GM19438 (cell line): Measurements from ENCODE around the gene GBE1.
"Not testable (repeated sequence)": the region's sequence is repeated elsewhere in the genome, so short reads cannot be mapped to it uniquely, and the experiment has no call there.

Experiments used
- ATAC-seq: cut with Tn5 transposase; IDR thresholded peaks from one replicate; pipeline ENCODE4 v1.9.1; 2021; ENCODE audit warnings: low read depth; ENCODE audit not compliant: unreplicated experiment

Gene GBE1

DNA sequence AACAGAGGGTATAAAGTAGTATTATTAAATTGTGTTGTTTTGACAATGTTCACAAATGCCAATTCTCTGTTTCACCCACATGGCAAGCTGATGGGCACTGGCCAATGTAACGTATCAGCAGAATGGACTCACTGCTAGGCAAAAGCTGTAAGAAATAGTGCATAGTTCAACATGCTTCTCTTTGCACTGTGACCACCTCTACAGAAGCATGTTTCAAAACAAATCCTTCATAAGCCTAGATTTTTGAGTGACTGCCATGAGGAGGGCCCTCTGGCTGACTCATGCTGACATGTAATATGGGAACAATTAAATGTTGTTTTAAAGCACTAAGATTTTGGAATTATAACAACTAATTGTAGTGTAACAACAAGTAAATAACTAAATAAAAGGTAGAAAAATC is 3.2 kb downstream of the GBE1 start:
- no peak for ATAC-seq

DNA sequence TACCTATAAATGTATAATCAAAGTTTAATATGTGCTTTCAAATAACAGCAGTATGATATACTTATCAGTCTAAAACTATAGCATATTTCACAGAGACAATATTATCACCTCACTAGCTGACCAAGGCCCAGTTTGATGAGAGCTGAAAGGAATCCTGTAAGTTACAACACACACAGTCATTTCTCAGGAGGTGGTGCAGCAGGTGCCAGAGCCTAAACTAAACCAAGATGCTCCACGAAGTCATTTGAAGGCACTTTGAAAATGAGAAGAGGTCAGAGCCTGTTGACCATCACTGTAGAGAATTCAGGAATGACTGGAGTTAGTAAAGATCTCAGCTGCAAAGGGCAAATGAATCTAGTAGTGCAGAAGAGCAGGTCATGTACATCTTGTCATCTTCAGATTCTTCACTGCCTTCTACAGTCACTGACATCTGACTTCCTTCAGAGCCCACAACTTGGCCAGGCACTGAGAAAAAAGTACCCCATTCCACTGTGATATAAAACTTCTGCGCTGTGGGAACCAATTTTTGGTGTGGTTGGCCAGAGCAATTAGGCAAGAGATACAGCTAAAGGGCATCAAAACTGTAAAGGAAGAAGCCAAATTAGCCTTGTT is 7.9 kb downstream of the GBE1 start:
- no peak for ATAC-seq

DNA sequence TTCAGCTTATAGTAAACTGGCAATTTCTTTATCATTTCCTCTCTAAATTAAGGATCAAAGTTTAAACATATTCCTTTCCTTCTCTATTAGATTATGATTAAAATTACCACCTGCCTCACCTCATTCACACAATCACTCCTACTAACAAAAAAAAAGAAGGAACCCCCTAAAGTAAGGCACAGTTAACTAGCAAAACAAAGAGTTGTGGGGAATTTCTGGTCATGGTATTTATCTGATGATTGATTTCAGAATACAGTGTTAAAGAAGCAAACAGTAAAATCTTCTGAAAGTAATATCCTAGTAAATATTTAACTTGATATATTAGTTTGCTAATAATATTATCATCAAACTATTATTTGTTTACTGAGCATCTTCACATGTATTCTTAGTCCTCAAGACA is 8.8 kb downstream of the GBE1 start:
- ATAC-seq = no peak

DNA sequence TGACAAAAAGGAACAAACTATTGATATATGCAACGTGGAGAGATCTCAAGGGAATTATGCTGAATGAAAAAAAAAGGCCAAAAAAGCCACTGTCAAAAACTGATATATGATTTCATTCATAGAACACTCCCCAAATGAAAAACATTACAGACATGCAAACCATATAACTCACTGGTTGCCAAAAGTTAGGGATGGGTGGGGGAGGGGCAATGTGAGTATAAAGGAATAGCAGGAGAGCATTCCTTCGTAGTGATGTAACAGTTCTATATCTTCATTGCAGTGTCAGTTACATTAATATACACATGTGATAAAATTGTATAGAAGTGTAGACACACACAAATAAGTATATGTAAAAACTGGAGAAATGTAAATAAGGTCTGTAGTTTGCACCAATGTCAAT is 12.2 kb downstream of the GBE1 start:
- ATAC-seq = no peak

DNA sequence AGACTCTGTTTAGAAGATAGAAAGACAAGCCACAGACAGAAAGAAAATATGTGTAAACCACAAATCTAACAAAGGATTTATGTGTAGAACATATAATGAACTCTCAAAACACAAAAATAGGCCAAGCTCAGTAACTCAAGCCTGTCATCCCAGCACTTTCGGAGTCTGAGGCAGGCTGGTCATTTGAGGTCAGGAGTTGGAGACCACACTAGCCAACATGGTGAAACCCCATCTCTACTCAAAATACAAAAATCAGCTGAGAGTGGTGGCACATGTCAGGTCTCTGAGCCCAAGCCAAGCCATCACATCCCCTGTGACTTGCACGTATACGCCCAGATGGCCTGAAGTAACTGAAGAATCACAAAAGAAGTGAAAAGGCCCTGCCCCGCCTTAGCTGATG is 14.2 kb downstream of the GBE1 start:
- ATAC-seq = not testable (repeated sequence)

DNA sequence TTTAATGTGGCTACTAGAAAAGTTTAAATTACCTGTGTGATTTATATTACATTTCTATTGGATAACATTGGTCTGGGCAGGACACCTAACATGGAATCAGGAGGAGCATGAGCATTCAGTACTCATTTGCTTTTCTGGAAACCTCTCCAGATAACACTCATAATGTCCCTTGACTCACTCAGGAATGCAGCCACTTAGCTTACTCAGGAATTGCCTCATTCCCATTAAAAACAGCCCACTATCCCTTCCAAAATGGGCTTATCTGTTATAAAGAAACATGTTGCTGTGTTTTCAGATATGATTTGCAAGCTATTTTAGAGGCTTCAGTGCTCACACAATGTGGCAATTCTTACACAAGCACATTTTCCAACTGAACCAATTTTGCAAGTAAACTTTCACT is 17.1 kb downstream of the GBE1 start:
- no peak for ATAC-seq

DNA sequence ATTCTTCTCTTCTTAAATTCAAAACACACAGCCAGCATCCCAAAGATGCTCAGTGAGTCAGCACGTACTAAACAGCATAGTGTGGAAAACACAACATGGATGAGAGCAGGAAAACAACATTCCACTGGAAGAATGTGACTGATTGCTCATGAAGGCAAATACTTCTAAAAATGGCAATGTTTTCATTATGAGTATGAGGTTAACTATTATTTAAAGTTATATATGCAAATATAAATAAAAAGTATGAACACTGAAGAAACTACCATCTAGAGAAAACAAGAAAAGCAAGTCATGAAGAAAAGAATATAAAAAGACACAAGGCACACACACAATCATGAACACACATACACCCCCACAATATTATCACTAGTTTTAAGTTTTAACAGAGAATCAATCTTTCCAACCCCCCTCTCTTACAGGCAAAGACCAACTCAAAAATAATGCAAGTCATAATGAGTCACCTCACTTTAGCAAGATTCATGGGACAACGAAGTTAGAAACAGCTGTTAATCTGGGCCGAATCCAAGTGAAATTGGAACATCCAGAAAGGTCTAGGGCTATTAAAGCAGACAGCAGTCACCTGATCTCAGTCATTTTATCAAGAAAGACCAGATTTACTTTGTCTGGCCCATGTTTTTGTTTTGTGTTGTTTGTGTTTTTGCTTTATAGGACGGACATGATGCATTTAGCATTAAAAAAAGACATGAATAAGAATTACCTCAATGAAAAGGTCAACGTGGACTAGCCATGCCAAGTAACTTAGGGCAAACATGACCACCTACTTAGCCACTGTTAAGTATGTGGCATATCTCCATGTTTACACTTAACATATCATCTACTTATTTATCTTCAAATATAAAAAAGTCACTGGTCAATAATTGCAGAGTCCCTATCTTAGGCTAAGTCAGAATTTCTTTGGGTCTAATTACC is 18.1 kb downstream of the GBE1 start:
- ATAC-seq = no peak

DNA sequence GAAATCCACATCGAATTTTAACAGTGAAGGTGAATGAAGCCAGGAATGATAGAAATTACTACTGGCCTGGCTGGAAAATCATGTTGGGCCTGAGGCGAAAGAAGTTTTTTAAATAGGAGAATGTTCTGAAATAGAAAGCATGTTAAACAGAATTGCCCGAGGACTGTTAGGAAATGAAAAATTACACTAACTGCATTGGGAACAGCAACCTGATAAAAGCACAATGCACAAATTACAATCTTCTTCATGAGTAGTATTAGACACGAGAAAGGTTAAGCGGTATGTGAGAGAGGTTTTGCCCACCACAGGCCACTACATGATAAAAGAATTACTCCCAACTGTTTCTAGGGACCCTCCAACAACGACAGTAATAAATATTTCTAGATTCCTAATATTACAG is 18.9 kb downstream of the GBE1 start:
- ATAC-seq = no peak

DNA sequence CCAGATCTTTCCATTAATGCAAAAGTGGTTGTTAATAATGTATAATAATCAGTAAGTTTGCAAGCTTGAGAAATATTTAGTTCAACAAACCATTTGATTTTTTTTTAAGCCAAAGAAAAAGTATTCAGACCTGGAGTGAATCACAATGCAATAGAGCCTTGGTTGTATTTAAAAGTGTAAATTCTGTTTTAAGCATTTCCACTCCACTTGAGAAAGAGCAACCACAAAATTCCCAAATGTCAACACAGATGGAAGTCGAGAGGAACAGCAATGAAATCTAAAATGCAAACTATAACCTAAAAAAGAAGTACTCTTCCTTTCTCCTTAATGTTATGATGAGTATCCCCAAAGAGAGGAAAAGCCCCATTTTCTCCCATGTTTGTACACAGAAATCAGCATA is 20.2 kb downstream of the GBE1 start:
- no peak for ATAC-seq

DNA sequence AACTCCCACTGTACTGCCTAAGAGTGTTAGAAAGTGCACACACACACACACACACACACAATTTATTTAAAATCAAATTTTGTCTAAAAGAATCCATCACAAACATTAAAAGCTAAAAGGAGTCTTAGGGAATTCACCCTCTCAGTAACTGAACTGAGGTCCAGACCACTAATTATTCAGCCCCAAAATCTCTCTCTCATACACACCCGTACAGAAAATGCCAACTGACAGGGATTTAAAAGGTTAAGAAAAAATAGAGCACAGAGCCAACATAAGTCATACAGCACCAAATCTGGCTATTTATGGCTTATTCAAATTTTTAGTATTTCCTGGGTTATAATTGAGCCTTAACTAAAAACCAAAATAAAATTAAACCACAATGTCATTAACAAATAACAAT is 20.7 kb downstream of the GBE1 start:
- no peak for ATAC-seq

DNA sequence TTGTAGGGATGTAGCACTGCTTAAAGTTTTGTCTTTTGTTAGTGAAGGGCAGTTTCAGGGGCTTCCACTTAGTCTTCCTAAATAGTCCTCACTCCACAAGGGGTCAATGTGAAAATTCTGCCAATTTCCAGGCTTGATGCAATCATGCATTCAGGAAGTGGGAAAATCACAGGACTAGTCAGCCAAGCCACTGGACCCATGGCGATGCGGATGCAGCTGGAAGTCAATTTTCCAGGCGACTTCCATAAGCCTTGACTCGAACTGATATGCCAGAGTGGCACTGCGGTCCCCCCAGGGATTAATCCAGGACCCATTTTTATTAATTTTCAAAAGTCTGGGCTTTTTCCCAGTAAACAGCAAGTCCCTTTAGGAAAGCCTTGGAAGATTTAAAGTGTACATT is 26.1 kb downstream of the GBE1 start:
- no peak for ATAC-seq

DNA sequence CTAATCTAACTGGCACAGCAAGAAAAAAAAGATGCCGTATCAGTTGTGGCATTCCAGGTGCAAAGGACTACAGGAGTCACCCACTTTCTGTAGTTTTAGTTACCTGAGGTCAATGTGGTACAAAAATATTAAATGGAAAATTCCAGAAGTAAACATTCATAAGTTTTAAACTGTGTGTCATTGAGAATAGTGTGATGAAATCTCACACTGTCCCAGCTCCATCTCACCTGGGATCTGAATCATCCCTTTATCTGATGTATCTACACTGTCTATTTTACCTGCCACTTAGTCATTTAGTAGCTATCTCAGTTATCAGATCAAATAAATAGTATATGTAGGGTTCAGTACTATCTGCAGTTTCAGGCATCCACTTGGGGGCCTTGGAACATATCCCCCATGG is 26.7 kb downstream of the GBE1 start:
- no peak for ATAC-seq

DNA sequence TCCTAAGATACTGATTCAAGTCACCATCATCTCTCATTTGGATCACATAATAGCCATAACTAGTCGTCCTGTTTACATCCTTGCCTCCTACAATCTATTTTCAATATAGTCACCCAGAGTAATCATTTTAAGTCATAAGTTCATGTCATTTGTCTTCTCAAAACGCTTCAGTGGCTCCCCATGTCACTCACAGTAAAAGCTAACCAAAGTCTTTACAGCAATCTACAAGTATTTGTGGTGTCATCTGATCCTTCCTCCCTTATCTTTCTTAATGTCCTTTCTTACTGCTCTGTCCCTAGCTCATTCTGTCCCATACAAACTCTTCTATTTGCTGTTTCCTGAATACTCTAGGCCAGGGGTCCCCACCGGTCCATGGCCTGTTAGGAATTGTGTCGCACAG is 28.8 kb downstream of the GBE1 start:
- ATAC-seq = no peak

DNA sequence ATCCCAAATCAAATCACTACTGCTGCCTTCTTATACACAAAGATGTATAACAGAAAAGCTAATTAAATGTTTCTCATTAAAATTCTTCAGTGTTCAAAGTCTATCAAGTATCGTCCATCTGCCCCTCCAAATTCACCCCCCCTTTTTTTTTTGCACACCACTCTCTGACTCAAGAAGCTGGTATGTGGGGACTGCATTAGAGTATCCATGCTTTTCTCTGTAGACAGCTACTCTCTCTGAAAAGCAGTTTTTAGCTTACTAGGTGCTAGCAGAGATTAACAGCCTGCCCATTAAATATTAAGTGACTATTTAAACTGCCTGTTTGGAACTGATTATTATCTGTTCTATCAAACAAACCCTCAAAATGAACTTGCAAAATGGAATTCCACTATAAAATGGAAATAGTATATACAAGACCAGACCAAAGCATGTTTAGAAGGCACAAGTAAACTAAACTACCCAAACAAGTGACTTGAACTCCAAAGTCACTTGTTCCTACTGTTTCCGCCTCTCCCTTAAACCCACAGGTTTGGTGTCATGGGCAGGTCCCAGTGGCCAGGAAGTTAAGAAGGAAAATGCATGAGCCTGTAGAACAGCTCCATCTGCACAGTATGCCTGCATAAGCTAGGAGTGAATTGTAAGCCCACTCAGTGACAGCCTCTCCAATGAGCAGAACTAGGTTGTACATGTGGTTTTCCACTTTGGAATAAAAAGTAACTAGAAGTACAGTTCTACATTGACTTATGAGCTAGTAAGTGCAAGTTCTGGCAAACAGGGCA is 32.5 kb downstream of the GBE1 start:
- no peak for ATAC-seq

DNA sequence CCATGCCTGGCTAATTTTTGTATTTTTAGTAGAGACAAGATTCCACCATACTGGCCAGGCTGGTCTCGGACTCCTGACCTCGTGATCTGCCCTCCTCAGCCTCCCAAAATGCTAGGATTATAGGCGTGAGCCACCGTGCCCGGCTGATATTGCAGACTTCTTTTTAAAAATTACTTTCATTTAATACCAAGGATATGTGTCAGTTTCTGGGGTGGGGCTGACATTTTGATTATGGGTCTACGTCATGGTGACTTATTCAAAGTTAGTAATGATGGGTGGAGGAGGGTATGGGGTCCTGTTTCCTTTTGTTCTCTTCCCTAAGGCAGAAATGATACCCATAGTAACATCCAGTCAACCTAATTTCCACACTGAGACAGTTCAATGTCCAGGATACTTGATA is 34.7 kb downstream of the GBE1 start:
- ATAC-seq = no peak

DNA sequence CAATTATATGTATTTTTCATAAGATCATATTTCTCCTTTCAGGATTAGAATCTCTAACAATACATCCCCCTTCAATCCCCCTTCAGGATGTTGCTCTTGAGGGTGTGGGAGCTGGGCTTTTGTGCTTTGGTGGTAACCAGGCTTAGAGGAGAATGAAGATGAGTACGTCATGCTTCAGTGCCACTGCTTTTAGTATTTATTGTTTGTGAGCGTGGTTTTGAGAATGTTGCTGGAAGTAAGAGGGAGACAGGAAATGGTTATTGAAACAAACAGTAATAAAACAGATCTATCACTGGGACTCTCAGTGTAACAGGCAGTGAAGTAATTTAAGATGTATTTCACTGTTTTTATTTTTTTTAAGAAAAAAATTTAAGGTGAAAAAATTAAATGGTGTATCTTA is 35.3 kb downstream of the GBE1 start:
- ATAC-seq = no peak

DNA sequence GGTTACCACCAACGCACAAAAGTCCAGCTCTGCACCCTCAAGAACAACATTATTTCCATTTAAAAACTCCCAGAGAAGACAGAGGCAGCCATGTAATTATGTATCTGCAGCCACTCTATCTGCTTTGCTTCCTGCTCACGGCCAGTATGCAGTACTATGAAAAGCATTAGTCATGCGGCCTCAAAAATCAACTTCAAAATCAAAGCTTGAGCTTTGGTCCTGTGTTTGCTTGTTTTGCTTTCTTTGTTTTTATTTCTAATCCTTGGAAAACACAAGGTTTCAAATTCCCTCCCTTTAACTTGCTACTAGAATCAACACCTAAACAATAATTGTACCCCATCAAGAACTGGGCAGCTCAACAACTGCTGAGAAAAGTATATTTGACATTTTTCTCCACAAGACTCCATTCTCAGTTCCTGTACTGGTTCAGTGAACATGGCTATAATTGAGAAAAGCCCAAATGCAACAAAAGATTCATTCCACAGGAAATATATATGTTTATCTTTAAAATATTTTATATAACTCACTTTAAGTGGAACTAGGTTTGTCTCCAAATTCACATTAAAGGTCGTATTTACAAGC is 37.6 kb downstream of the GBE1 start:
- ATAC-seq = no peak

DNA sequence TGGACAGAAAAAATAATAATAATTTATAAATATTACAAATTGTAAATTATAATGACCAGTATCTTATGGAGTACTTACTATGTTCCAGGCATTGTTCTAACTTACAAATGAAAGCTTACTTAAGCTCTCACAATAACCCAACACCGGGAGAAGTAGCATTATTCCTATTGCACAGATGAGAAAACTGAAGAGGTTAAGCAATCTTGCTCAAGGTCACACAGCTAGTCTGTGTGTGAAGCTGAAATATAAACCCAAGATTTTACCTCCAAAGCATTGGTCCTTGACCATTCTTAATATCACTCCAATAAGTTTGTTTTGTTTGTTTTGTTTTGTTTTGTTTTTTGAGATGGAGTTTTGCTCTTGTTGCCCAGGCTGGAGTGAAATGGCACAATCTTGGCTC is 43.1 kb downstream of the GBE1 start:
- no peak for ATAC-seq

DNA sequence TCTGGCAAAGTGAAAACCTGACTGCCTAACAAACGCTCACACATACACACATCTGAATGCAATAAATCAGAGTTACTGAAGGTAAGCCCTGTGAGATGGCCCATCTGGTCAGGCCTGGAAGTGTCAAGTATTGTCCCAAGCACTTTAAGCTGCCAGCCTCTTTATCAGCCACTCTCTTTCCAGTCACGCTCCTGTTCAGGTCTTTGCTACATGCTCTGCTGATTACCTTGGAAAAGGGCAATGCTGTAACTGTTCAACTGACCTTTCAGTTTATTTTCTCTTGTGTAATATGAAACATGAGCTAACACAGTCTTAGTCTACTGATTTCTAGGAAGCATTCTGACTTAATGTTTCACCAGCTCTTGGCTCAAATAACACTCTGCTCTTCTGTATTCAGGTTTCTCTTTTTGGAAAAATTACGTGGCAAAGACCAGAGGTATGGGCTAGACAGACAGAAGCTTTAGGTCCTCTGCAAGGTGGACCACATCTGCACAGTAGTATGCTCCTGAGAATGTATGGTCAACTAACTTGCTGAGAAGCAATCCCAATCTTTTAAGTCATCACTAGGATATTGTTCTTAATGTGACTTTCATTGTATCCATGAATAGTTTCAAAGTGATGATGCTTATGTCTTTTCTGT is 44.5 kb downstream of the GBE1 start:
- ATAC-seq = no peak

DNA sequence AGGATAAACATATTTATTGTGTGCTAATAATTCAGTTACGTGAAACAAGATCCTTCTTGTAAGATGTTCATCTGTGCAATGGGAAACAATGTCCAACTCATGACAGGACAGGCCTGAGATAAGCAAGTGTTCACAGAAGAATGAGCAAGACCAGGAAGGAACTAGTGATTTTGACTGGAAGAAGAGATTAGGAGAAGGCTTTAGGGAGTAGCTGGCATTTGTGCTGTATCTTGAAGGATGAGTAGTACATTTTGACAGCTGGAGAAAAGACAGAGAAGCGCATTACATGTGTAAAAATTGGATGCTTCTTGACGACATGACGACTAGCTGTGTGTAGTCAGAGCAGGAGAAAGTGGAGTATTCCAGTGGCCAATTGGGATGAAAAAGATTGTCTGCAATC is 48.4 kb downstream of the GBE1 start:
- ATAC-seq = no peak

DNA sequence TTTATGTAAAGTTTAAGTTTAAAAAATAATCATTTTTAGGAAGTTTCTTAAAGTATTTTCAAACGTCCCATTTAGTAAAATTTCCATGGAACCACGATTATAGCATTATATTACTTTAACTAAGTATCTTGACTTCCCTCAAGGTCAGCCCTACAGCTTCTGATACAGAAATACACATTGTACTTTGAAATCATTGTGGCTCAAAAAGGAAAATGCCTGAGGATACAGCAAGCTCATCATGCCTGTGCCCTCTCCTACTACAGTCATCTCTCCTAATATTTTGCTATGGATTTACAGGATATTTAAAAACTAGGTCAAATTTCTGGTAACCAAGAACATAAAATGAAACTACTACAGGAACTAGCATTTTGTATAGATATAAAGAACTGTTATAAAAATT is 51.8 kb downstream of the GBE1 start:
- ATAC-seq = no peak
